HG03442 (cell line): ENCODE data around the gene UBE2Z.

Source experiments
- ATAC-seq: cut with Tn5 transposase; IDR thresholded peaks from one replicate; pipeline ENCODE4 v1.9.1; 2021; ENCODE audit warnings: mild to moderate bottlenecking, moderate library complexity; ENCODE audit not compliant: unreplicated experiment

UBE2Z gene

DNA sequence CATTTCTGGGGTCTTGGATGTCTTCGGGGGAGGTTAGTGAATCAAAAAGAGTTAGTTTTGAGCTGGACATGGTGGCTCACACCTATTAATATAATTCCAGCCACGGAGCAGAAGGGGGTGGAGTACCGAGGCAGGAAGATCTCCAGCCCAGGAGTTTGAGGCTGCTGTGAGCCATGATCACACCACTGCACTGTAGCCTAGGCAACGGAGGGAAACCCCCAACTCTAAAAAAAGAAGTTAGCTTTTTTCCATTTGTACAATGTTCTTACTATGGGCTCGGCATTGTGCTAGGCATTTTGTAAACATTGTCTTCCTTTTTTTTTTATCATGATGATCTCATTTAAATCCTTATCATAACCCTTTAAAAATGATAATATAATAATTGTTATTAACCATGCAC lies 44.7 kb downstream of the UBE2Z start:
- peak; percentile 47 for ATAC-seq

DNA sequence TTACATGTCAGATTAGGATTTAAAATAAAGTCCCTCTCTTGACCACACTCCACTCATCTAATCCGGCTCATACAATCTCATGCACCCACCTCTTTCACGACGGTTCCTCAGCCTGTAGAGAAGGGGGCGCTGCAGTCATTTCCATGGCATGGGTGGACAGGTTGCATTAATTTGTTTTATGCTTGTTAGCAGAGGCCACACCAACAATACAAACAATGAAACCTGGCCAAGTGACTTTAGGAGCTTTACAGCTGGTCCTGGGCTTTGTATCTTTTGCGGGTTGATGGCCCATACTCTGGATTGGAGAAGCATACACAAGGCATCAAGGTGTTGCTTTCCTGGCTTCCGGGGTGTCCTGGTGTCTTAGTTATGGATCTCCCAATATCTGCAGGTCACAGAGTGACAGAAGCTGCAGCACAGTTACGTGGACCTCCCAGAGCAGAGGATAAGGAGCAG lies 46.1 kb downstream of the UBE2Z start:
- ATAC-seq = no peak

DNA sequence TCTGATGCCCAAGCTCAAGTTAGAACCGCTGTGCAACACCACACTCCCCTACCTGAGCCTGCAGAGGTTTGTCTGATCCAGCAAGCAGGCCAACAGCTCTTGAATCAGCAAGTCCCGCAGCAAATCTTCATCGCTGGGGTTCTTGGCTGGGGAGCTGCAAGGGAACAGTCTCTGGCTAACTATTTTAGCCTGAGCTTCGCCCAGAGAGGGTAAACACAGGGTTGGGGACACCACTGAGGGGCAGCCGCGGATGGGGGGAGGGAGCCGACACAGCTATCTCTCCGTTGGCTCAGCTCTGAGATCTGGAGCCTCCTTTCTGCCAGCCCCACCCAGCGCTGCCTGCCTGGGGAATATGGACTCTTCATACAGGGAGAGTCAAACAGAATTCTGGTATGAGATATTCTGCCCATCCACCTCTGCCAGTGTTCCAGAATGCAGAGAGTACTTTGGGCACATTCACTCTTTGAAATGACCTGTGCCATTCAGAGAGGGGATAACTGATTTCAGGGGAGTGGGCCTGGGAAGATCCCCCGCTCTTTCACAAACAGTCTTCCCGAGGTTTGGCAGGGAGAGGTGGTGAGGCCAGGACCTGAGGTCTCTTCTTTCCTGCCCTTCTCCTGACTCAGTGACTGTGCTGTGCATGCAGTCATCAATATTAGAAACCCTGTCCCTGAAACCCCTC lies 52.8 kb downstream of the UBE2Z start:
- no peak for ATAC-seq

DNA sequence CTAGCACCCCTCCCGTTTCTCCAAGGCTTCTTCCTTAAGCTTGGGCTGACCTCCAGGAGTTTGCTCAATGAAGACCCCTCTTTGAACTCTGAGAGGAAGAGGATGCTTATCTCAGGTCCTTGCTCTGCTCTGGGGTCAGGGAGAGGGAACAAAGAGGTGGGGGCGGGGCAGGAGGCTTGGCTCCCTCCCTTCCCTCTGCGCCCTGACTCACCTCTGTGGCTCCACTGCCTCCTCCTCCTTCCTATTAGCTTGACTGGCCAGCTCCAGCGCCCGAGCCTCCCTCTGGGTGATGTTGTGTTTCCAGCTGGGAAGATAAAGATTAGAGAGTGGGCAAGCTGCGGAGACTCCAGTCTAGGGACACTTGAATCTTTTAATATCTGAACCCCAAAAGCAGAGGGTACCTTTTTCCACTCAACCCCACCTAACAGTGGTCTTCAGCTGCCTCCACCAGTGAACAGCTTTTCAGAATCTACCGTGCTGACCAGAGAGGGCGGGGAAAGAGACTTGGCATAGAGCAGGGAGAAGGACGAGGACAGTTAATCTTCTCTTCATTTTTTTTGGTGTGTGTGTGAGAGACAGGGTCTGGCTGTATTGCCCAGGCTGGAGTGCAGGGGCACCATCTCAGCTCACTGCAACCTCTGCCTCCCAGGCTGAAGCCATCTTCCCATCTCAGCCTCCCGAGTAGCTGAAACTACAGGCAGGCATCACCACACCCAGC lies 53.5 kb downstream of the UBE2Z start:
- ATAC-seq = no peak

DNA sequence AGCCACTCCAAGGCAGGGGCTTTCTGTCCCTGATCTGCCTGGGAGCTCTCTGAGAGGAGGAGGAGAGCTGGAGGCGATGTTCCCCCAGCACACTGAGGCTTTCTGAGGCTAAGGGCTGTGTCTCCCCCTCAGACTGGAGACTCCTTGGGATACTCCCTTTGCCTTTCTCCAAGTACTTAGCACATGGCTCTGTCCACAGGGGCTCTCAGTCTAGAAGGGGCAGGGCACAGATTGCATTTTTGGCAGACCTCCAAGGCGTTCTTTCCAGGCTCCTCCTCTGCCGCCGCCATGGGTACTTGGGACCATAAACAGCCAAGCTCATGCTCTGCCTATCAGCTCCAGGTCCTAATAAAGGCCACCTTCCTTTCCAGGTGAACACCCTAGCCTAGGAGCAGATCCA lies 62.0 kb downstream of the UBE2Z start:
- no peak for ATAC-seq

DNA sequence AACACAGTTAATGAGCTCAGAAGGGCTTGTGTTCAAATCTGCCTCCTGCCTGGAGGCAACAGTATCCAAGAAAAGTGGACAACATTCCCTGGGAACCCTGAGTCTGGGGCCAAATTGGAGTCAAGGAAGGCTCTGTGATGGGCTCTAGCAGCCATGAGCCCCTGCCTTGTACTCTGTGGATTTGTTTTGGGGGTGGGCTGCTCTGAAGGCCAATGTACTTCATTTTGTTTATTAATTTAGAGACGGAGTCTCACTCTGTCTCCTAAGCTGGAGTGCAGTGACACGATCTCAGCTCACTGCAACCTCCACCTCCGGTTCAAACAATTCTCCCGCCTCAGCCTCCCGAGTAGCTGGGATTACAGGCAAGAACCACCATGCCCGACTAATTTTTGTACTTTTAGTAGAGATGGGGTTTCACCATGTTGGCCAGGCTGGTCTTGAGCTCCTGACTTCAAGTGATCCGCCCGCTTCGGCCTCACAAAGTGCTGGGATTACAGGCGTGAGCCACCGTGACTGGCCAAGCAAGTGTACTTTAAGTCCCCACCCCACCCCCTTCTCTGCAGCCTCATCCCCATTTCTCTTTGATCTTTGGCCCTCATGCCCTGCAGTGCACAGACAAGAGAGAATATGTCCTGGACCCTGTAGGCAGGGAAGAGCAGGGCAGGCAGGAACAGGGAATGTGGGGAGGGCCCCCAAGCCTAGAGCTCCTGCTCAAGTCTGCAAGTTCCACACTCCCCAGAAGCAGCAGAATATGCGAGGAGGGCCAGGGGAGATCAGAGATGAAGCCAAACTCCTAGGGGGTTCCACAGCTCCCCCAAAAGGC lies 62.9 kb downstream of the UBE2Z start:
- no peak for ATAC-seq

DNA sequence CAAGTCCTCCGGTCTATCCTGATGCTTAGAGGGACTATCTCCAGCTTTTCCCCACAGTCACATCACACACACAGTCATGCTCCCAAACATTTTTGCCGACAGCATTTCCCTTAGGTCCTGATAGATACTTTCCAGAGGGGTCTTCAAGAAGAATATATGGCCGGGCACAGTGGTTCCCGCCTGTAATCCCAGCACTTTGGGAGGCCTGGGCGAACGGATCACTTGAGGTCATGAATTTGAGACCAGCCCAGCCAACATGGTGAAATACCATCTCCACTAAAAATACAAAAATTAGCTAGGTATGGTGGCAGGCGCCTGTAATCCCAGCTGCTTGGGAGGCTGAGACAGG lies 64.5 kb downstream of the UBE2Z start:
- ATAC-seq = no peak

DNA sequence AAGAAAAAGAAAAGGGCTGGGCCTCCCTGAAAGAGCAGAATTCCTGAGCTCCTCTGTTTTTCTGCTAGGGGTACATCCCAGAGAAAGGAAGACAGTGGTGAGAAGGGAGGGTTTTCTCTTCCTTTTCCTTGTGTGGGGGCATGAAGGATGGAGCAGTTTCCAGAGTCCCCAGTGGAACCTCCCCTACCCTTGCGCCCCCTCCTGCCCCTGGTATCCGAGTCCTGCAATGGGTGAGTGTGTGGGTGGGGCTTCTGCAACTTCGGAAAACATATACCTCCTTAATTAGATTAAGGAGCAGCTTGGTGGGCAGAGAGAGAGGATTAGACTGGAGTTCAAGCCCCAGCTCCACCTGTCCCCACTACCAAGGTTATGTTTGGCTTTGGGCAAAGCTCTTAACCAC lies 65.6 kb downstream of the UBE2Z start:
- ATAC-seq = no peak
